GM19023 (cell line): Measurements from ENCODE around the gene HHIPL1.
"Not testable (repeated sequence)": the region's sequence is repeated elsewhere in the genome, so short reads cannot be mapped to it uniquely, and the experiment has no call there.

Source experiments
- ATAC-seq: cut with Tn5 transposase; IDR thresholded peaks from one replicate; pipeline ENCODE4 v1.9.1; 2021; ENCODE audit warnings: mild to moderate bottlenecking, moderate library complexity; ENCODE audit not compliant: unreplicated experiment

The HHIPL1 gene

DNA sequence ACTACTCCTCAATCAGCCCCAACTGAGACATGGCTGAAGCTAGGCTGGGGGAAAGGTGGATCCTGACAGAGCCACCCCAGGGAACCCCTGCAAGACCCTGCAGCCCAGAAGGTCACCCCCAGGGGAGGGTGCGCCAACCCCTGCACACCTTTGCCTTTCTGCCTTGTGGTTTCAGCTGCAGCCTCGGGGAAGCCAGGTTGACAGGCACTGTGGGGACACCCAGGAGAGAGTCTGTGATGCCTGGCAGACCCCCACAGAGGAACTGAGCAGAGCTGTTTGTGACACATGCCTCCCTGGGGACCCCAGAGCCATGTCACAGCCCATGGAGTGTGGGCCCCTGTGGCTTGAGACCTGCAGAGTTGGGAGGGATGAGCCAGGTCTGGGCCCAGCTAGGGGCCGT is 11.8 kb upstream of the HHIPL1 start:
- no peak for ATAC-seq

- no peak for ATAC-seq
Measured at GRCh38 chr14:99633918-99634317, 11.0 kb upstream of the HHIPL1 start.

DNA sequence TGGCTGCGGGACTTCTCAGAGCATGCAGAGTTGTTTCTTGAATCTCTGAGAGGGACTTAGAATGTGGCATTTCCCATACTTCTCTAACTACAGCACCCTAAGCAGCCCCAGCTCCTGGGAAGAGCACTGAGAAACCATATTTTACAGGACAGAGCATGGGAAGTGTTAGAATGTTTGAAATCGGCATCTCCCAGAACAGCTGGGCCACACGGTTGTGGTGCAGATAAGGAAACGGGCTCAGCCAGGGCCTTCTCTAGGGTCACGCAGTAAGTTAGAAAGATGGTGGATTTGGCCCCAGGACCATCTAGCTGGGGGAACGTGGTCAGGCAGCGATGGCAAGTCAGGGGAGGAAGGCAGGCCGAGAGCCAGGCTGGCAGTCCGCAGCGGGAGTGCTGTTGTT is 10.5 kb upstream of the HHIPL1 start:
- ATAC-seq = no peak

DNA sequence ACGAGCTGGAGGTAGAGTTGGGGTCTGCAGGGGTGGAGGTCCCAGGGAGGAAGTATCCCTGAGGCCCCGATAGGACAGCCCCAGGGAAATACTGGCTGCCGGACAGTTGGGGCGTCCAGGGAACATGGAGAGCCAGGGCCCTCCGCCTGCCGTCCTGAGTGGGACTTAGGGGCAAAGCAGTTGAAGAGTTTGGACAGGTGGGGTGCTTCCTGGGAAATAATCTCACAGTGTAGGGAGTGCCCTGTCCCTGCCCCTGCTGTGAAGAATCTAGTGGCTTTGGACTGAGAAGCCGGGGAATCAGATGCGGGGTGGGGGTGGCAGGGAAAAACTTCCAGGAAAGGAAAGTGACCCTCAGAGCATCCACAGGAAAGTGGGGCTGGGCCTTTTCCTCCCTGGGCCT is 9.8 kb upstream of the HHIPL1 start:
- ATAC-seq = no peak

DNA sequence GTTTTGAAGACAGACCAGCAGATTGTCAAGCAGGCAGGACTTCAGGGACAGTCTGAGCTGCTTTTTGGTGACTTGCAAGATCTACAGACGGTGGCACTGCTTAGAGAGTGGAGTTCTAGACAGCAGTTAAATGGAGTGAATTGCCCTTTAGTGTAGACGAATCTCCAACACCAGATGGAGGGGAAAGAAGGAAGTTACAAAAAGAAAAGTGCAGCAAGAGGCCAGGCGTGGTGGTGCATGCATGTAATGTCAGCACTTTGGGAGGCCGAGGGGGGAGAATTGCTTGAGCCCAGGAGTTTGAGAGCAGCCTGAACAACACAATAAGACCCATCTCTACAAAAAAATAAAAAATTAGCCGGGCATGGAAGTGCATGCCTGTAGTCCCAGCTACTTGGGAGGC is 8.4 kb upstream of the HHIPL1 start:
- ATAC-seq = no peak

- ATAC-seq = no peak
Measured at GRCh38 chr14:99637624-99638023, 7.3 kb upstream of the HHIPL1 start.

DNA sequence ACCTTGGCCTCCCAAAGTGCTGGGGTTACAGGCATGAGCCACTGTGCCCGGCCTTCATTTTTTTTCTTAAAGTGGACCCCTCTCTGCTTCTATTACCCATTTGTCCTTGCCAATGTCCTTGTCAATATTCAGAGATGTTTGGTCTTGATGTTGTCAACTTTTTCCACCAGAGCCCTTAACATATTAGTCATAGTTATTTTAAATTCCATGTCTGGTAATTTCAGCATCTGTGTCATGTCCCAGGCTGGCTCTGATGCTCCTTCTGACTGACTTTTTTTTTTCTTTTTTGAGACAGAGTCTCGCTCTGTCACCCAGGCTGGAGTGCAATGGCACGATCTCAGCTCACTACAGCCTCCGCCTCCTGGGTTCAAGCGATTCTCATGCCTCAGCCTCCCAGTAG is 2.2 kb upstream of the HHIPL1 start:
- not testable (repeated sequence) for ATAC-seq

DNA sequence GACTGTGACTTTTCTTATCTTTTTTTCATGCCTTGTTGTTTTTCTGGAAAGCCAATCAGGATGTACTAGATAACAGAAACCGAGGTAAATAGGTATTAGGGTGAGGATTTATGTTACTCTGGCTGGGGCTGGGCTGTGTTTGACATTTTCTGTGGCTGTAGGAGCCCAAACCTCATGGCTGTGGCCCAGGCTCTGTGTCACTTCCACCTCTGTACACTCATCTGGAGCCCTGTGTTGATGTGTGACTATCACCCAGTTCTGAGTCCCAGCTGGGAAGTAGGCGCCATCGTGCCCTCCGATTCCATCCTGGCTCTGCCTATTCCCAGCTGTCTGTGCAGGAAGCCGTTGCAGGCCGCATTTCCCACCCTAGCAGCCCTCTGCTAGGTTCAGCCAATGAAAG is 1.6 kb upstream of the HHIPL1 start:
- no peak for ATAC-seq

DNA sequence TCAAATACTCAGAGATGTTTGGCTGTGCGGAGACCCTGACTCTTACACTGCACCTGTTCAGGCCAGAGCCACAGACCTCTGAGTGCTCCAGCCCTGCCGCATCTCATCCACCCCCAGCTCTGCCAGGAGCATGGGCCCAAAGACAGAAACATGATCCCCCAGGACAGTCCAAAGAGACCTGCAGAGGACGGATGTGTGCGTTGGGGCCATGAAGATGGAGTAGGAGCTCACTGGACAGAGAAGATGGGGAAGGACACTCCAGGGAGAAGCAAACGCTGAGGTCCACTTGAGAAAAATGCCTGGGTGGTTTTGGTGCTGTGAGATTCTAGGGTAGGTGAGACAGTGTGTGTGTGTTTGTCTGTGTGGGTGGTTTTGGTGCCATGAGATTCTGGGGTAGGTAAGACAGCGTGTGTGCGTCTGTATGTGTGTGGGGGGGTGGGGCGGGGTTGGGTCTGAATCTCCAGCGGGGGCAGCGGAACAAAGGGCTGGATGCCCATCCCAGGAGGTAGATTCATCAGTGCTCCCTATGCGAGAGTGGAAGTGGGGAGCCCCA is 818 bp upstream of the HHIPL1 start:
- ATAC-seq = no peak

GRCh38 chr14:99645545-99646505 is 896 bp downstream of the HHIPL1 start:
- ATAC-seq = no peak

DNA sequence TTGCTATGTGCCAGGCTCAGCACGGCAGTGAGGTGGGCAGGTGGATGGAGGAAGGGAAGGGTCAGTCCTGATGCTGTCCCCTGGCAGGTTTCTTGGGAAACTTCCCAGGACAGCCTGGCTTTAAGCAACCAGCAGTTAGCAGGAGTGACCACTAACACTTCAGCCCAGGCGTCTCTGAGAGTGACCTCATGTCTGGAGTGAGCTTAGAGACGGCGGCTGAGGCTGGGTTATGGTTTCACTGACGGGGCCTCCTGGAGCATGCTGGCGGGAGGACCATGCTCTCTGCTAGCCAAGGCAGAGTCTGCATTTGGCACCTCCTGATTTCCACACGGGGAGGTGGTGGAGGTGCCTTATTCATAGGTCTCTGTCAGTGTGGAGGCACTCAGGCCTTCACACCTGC is 2.5 kb downstream of the HHIPL1 start:
- ATAC-seq = no peak

DNA sequence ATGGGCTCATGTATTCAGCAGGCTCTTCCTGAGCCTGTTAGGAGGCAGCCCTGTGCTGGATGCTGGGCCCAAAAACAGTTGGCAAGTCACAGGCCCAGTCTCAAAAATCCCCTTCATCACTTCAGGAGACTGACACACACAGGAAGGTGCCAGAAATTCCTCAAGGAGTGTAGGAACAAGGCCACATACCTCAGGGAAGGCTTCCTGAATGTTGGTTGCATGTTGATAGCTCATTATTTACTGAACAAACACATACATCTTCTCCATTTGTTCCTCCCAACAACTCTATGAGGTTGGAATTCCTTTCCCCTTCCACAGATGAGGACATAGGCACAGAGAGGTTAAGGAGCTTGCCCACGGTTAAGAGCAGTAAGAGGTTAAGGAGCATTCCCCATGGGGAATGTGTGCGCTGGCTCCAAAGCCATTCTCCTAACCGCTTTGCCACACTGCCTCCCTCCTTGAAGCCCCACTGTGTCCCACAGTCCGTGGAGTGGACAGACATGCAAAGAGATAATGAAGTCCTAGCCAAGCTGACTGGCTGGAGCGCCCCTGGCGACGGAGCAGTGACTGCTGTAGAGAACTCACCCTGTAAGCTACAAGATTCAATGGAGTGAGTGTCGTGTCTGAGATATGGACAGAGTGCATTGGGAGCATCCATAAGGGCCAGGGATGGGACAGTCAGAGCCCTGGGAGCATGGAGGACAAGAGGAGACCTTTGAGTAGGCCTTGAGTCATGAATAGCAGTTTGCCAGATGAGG is 3.3 kb downstream of the HHIPL1 start:
- no peak for ATAC-seq

DNA sequence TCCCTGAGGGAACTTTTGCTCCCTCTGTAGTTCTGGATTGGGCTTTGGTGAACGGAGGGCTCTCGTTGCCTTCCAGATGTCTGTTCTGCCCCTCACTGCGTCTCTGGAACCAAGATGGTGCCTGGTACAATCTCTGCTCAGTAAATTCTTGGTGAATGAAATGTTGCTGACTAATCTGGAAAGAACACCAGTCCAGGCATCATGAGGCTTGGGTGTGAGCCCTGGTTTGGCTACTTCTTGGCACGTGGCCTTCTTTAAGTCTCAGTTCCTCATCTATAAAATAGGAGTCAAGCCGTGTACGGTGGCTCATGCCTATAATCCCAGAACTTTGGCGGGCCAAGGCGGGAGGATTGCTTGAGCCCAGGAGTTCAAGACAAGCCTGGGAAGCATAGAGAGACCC is 4.3 kb downstream of the HHIPL1 start:
- no peak for ATAC-seq

GRCh38 chr14:99649643-99650042 is 4.7 kb downstream of the HHIPL1 start:
- ATAC-seq = no peak

DNA sequence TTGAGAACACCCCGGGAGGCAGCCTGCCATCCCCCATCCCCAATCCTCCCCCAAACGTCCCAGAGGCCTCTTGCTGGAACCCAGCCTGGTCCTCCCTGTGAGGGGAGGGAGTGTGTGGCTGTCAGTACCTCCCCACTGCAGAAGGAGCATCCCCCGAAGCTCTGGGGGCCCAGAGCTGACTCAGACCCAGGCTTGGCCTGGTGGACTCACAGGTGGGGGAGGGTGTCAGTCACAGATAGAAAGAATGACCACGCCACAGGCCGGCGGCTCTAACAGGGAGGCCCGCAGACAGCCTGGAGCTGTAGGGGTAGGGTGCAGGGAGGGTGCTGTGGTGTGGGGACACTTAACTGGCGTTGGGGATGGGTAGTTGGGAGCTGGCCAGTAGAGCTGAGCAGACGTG is 5.3 kb downstream of the HHIPL1 start:
- ATAC-seq = no peak

DNA sequence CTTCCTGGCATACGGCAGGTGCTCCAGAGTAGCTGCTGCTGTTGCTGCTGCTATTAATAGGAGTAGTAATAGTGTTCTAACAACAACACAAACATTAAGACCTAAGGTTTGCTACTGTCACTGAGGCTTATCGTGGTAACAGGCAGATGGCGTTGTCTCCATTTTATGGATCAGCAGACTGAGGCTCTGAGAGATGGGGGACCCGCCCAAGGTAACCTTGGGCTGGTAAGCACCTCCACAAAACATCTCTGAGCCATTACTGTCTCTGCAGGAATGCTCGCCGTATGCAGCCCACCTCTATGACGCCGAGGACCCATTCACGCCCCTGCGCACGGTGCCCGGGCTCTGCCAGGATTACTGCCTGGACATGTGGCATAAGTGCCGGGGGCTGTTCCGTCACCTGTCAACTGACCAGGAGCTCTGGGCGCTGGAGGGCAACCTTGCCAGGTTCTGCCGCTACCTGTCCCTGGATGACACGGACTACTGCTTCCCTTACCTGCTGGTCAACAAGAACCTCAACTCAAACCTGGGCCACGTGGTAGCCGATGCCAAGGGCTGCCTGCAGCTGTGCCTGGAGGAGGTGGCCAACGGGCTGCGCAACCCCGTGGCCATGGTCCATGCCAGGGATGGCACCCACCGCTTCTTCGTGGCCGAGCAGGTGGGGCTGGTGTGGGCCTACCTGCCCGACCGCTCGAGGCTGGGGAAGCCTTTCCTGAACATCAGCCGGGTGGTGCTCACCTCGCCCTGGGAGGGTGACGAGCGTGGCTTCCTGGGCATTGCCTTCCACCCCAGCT is 7.2 kb downstream of the HHIPL1 start:
- ATAC-seq = no peak

- ATAC-seq = no peak
Measured at GRCh38 chr14:99654235-99654985, 9.5 kb downstream of the HHIPL1 start.

DNA sequence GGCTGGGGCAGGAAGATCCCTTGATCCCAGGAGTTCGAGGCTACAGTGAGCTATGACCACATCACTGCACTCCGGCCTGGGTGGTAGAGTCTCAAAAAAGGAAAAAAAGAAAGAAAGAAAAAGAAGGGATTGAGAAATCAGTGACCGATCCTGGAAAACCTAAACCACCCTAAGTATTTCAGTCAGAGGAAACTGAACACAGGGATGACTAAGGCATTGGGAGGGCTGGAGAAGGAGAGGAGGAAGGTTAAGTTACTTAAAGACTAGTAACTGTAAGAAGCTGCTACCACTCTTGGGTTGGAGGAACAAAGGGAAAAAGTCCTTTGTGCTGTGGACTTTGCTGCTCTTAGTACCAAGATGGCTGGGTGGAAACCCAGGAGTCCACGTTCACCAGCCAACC is 10.6 kb downstream of the HHIPL1 start:
- ATAC-seq = no peak

GRCh38 chr14:99656171-99656570 is 11.2 kb downstream of the HHIPL1 start:
- no peak for ATAC-seq

GRCh38 chr14:99657645-99658155 is 12.8 kb downstream of the HHIPL1 start:
- ATAC-seq = no peak
